ENCODE measurements around the gene KIAA0753.
A peak's percentile ranks its signal among the peaks of the same experiment; 100 is the strongest.

Gene KIAA0753

DNA sequence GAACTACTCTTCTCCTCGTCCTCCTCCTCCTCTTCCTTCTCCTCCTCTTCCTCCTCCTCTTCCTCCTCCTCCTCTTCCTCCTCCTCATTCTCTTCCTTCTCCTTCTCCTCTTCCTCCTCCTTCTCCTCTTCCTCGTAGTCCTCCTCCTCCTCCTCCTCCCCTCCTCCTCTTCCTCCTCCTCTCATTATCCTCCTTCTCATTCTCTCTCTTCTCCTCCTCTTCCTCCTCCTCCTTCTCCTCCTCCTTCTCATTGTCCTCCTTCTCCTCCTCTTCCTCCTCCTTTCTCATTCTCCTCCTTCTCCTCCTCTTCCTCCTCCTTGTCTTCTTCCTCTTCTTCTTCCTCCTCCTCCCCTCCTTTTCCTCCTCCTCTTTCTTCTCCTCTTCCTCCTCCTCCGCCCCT, 80.0 kb downstream of the KIAA0753 start:
- H3K27ac ChIP-seq (ENCODE audit: low read length): no peak overlapping the region
- H3K27me3 ChIP-seq (ENCODE audit: low read depth, low read length): peaks cover 2% of the 10 kb centered on the region
- H3K4me1 ChIP-seq (ENCODE audit: control insufficient read depth in 1 of 2, insufficient read depth in 2 of 2, low read length in 2 of 2): peaks cover 0 to 6% of the 10 kb centered on the region in 2 donors

DNA sequence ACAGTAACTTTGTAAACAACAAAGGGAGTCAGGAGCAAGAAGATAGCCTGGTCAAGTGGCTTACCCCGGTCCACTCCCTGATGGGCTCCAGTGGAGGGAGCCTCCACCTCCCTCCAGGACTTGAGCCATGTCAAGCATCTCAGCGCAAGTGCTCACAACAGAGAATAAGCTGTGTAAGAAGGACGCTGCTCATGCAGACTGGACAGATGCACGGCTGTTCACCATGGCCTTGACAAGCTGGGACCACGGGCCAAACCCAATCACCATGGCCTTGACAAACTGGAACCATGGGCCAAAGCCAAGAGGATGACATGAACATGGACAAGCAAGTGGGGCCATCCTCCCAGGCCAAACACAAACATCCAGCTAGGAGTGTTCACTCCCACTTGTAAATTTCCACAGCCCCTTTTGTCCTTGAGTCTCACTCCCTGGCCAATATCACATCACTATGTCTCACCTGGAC, 80.7 kb downstream of the KIAA0753 start:
- Histone ChIP-seq H3K27me3 (ENCODE audit: low read depth, low read length) (peaks cover 9% of the 10 kb centered on the region), H3K27ac (ENCODE audit: low read length) (no peak overlapping the region), H3K36me3 (ENCODE audit: control insufficient read depth in 1 of 2, insufficient read depth in 2 of 2, low read length in 2 of 2) (no peaks in the 10 kb centered on the region), H3K4me3 (ENCODE audit: low read depth in 1 of 2, low read length in 2 of 2) (no peak overlapping the region), H3K9me3 (ENCODE audit: control insufficient read depth in 1 of 2, low read length in 2 of 2) (no peaks in the 10 kb centered on the region), H3K4me1 (ENCODE audit: control insufficient read depth in 1 of 2, insufficient read depth in 2 of 2, low read length in 2 of 2) (peaks cover 5 to 8% of the 10 kb centered on the region in 2 donors)

More for the DNA sequence above, 80.0 kb downstream of the KIAA0753 start:
- Histone ChIP-seq H3K36me3 (ENCODE audit: control insufficient read depth in 1 of 2, insufficient read depth in 2 of 2, low read length in 2 of 2) (no peaks in the 10 kb centered on the region), H3K4me3 (ENCODE audit: low read depth in 1 of 2, low read length in 2 of 2) (no peak overlapping the region), H3K9me3 (ENCODE audit: control insufficient read depth in 1 of 2, low read length in 2 of 2) (no peaks in the 10 kb centered on the region)

DNA sequence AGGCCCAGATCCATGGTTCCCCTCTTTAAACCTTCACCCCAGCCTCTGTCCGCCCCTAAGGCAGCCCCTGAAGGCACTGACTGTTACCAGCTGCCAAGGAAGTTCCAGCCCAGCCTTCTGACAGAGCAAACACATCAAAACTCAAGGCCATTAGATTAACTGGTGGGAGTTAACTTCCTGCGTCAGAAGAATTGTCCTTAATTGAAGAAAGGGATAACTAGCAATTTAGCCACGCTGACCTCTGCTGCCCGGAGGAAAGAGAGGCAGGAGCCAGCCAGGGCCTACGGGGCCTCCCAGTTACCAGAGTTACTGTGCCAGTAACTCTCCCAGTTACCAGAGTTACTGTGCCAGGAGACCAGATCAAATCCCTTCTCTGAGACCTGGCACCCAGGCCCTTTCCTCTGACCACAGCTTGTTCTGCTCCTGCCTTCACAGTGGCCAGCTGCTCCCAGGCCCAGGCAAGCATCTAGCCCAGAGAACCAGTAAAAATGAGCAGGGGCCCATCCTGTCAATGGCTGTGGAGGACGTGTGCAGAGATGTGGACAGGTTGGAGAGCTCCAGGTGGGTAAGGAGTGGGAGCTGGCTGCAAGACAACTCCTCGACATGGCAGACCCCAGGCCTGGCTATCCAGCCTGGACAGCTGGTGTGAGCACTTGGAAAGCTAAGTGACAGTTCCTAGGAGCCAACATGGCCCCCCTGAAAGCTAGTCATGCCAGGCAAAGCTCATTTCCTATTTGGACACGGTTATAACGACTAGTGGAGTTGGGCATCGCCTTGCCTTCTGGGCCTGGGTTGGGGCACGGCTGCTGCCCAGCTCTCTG, 81.4 kb downstream of the KIAA0753 start:
- no peak overlapping the region for H3K4me3 ChIP-seq (ENCODE audit: low read depth in 1 of 2, low read length in 2 of 2)
- H3K27ac ChIP-seq (ENCODE audit: low read length): no peak overlapping the region

DNA sequence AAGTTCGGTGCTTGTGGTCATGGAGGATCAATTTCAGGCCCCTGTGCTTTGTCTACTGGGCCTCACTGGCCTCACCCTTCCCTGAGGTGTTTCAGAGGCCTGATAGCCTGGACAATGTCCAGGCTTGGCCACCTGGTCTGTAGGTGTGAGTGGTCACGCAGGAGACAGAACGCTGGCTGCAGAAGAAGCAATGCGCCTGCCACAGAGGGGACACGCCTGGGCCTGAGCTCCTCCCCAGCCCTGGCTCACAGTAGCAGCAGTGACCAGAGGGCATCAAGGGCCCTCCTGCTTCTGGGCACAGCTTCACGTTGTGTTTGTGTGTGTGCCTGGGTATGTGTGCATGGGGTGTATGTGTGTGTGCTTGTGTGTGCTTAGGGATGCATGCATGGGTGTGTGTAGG, 82.2 kb downstream of the KIAA0753 start:
- Histone ChIP-seq H3K9me3 (ENCODE audit: control insufficient read depth in 1 of 2, low read length in 2 of 2) (no peaks in the 10 kb centered on the region), H3K4me1 (ENCODE audit: control insufficient read depth in 1 of 2, insufficient read depth in 2 of 2, low read length in 2 of 2) (peaks cover 5 to 8% of the 10 kb centered on the region in 2 donors), H3K27ac (ENCODE audit: low read length) (no peak overlapping the region), H3K36me3 (ENCODE audit: control insufficient read depth in 1 of 2, insufficient read depth in 2 of 2, low read length in 2 of 2) (no peaks in the 10 kb centered on the region), H3K27me3 (ENCODE audit: low read depth, low read length) (peaks cover 12% of the 10 kb centered on the region), H3K4me3 (ENCODE audit: low read depth in 1 of 2, low read length in 2 of 2) (no peak overlapping the region)

More for the DNA sequence above, 81.4 kb downstream of the KIAA0753 start:
- Histone ChIP-seq H3K27me3 (ENCODE audit: low read depth, low read length) (peaks cover 12% of the 10 kb centered on the region), H3K4me1 (ENCODE audit: control insufficient read depth in 1 of 2, insufficient read depth in 2 of 2, low read length in 2 of 2) (peaks cover 5 to 8% of the 10 kb centered on the region in 2 donors), H3K36me3 (ENCODE audit: control insufficient read depth in 1 of 2, insufficient read depth in 2 of 2, low read length in 2 of 2) (no peaks in the 10 kb centered on the region), H3K9me3 (ENCODE audit: control insufficient read depth in 1 of 2, low read length in 2 of 2) (no peaks in the 10 kb centered on the region)

DNA sequence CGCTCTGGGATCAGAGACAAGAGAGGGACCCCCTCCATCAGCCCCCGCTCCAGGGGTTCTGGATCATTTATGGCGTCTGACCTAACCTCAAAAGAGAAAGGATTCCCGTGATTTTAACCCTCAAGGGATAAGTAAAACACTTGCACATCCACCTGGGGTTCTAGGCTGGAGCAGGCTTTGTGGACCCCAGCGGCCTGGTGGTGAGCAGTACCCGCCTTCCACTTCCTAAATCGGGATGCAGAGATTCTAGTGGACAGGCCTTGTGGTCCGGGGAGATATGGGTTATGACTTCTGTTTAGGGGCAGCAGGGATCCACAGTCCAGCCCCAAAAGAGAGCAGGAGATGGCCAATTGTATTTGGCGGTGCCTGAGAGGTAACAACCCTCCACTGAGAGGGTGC, 83.5 kb downstream of the KIAA0753 start:
- Histone ChIP-seq H3K36me3 (ENCODE audit: control insufficient read depth in 1 of 2, insufficient read depth in 2 of 2, low read length in 2 of 2) (no peaks in the 10 kb centered on the region), H3K4me3 (ENCODE audit: low read depth in 1 of 2, low read length in 2 of 2) (peak overlapping the region; percentile 11 to 42), H3K9me3 (ENCODE audit: control insufficient read depth in 1 of 2, low read length in 2 of 2) (no peaks in the 10 kb centered on the region), H3K4me1 (ENCODE audit: control insufficient read depth in 1 of 2, insufficient read depth in 2 of 2, low read length in 2 of 2) (peaks cover 5 to 12% of the 10 kb centered on the region in 2 donors), H3K27me3 (ENCODE audit: low read depth, low read length) (peaks cover 12% of the 10 kb centered on the region), H3K27ac (ENCODE audit: low read length) (no peak overlapping the region)

DNA sequence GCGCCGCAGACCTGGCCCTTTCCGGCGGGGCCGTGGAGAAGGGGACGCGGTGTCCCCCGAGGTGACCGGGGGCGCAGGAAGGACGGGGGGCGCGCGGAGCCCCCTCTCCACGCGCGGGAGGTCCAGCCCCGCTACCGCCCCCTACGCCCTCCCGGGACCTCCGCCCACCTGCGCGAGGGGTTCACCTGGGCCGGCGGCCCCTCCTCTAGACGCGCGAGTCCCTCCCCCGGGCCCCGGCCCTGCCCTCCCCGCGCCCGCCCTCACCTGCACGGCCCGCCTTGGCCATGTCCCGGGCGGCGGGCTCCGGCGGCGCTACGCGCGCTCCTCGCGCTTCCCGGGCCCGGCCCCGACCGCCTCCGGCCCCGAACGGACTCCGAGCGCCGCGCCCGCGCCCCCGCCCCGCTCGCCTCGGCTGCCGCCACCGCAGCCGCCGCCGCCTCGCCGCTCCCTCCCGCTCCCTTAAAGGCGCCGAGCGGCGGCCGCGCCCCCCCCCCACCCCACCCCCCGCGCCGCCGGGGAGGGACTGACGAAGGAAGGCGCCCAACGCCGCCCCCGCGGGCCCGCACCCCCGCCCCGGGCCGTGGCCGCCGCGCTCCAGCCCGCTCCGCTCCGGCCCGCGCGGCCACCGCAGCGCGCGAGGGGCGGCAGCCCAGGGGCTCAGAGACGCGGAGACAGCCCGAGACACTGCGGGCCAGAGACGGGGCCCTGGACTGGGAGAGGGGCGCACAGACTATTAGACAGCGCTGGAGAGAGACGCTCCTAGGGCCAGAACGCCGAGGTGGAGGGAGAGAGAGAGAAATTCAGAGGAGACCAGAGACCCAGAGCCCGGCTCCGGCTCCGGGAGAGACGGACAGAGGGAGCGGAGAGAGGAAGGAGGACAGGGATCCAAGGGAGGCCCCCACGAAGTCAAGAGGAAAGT, 84.1 kb downstream of the KIAA0753 start, which contains the start of gene PITPNM3:
PITPNM3 (minus strand) TSS at position 435 of the 919 bp plus-strand sequence; CDS start at position 286, 149 bp downstream.
- H3K9me3 ChIP-seq (ENCODE audit: control insufficient read depth in 1 of 2, low read length in 2 of 2): no peaks in the 10 kb centered on the region
- no peak within 1 kb of the TSS for H3K27ac ChIP-seq (ENCODE audit: low read length)
- no peaks in the 10 kb centered on the region for H3K36me3 ChIP-seq (ENCODE audit: control insufficient read depth in 1 of 2, insufficient read depth in 2 of 2, low read length in 2 of 2)
- peak within 1 kb of the TSS; percentile 48 to 72 for H3K4me3 ChIP-seq (ENCODE audit: low read depth in 1 of 2, low read length in 2 of 2)
- H3K27me3 ChIP-seq (ENCODE audit: low read depth, low read length): peaks cover 12% of the 10 kb centered on the region
- peaks cover 5 to 16% of the 10 kb centered on the region in 2 donors for H3K4me1 ChIP-seq (ENCODE audit: control insufficient read depth in 1 of 2, insufficient read depth in 2 of 2, low read length in 2 of 2)

DNA sequence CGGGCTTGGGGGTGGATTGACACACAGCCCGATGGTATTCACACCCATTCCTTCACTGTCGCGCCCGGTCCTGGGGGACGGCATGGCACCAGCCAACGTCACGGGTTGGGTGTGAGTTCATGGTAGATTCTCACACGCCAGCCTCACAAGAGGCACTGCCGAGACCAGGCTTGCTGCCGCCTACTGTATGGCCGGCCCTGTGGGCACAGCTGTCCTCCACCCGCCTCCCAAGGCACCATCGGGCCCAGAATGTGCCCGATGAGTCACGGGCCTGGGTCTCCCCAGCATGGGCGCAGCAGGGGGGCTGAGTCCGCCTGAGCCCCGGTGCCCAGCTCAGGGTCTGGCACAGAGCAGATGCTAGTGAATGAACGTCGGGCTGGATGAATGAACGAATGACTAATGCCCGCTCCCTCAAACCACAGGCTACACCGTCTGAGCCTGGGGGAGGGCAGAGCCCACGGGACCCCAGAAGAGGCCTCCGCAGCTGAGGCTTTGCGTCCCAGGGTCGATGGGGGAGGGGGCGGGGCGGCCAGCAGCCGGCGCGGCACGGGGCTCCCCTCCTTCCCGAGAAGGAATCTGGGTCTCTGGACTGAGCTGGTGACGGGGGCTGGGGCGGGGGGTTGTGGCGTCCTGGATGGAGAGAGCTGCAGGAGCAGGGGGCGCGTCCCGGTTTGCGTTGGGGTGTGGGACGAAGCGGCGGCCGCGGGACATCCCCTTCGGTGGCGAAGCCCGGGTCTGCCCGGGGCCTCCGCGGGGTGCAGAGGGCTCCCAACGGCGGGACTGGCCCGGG, 85.0 kb downstream of the KIAA0753 start:
- H3K4me1 ChIP-seq (ENCODE audit: control insufficient read depth in 1 of 2, insufficient read depth in 2 of 2, low read length in 2 of 2): peaks cover 5 to 16% of the 10 kb centered on the region in 2 donors
- peak overlapping the region; percentile 6 for H3K27ac ChIP-seq (ENCODE audit: low read length)
- no peaks in the 10 kb centered on the region for H3K36me3 ChIP-seq (ENCODE audit: control insufficient read depth in 1 of 2, insufficient read depth in 2 of 2, low read length in 2 of 2)
- H3K4me3 ChIP-seq (ENCODE audit: low read depth in 1 of 2, low read length in 2 of 2): peak overlapping the region; percentile 48 to 72
- H3K27me3 ChIP-seq (ENCODE audit: low read depth, low read length): peaks cover 12% of the 10 kb centered on the region
- H3K9me3 ChIP-seq (ENCODE audit: control insufficient read depth in 1 of 2, low read length in 2 of 2): no peaks in the 10 kb centered on the region

DNA sequence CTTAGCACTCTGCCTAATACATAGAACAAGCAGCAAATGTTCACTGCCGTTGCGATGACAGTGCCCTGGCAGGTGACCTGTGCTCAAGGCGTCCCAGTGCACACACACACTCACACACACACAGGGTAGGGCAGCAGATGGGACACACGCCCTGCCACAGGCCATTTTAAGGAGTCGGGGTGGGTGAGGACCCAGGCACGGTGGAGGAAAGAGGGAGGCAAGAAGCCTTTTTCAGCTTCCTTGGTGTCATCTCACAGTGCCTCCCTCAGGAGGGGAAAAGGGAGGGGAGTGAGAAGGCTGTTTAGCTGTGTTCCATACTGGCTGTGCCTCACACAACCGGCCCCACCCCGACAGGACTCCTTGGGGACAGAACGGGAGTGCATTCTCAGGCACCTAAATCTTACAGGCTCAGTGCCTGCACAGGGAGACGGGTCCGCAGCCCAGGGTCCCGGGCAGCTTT, 85.6 kb downstream of the KIAA0753 start:
- peaks cover 5 to 17% of the 10 kb centered on the region in 2 donors for H3K4me1 ChIP-seq (ENCODE audit: control insufficient read depth in 1 of 2, insufficient read depth in 2 of 2, low read length in 2 of 2)
- H3K36me3 ChIP-seq (ENCODE audit: control insufficient read depth in 1 of 2, insufficient read depth in 2 of 2, low read length in 2 of 2): no peaks in the 10 kb centered on the region
- peaks cover 12% of the 10 kb centered on the region for H3K27me3 ChIP-seq (ENCODE audit: low read depth, low read length)
- no peaks in the 10 kb centered on the region for H3K9me3 ChIP-seq (ENCODE audit: control insufficient read depth in 1 of 2, low read length in 2 of 2)
- peak overlapping the region; percentile 48 to 72 for H3K4me3 ChIP-seq (ENCODE audit: low read depth in 1 of 2, low read length in 2 of 2)
- peak overlapping the region; percentile 6 for H3K27ac ChIP-seq (ENCODE audit: low read length)

DNA sequence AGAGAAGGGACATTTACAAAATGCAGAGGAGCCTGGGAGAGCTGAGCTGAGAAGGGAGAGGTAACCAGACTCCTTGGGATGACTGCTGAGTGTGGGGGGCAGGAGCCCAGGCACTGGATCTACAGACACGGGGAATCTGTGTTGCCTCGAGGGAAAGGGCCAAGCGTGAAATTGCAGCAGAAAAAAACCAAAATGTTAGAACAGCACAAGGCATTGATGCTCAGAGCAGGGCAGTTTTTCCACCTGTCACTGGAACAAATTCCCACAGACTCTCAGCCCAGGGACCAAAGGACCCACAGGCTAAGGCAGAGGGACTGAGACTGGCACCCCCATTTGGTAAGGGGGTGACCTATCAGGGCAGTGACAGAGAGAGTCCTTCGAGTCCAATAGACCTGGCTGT, 86.2 kb downstream of the KIAA0753 start:
- Histone ChIP-seq H3K4me3 (ENCODE audit: low read depth in 1 of 2, low read length in 2 of 2) (peak overlapping the region in 1 of 2 donors; percentile 72), H3K27me3 (ENCODE audit: low read depth, low read length) (peaks cover 12% of the 10 kb centered on the region), H3K27ac (ENCODE audit: low read length) (no peak overlapping the region), H3K4me1 (ENCODE audit: control insufficient read depth in 1 of 2, insufficient read depth in 2 of 2, low read length in 2 of 2) (peaks cover 5 to 23% of the 10 kb centered on the region in 2 donors), H3K36me3 (ENCODE audit: control insufficient read depth in 1 of 2, insufficient read depth in 2 of 2, low read length in 2 of 2) (no peaks in the 10 kb centered on the region), H3K9me3 (ENCODE audit: control insufficient read depth in 1 of 2, low read length in 2 of 2) (no peaks in the 10 kb centered on the region)

DNA sequence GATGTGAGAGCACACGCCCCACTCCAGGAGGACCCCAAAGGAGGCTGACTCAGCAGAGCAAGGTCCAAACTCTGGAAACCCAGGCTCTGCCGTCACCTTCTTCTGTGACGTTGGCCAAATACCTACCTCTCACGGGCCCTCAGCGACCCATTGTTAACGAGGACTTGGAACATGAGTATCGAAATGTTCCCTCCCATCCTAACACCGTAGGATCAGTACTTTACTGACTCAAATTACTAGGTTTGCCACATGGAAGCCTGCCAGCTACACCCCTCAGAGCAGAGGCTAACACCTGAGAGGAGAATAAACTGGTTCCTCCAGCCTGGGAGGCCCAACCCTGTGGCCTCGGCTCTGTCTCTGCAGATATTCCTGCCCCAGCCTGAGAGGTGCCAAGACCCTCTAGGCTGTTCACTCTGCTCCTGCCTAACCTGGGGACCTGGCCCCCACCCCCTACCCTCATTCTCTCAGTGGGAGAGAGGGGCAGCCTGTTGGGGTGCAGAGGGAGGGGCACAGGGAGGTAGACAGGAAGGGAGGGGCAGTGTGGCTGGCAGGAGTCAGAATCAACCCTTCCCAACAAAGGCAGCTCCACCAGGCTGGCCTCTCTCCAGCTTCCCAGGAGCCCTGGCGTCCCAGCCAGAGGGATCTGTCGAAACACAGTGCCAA, 88.5 kb downstream of the KIAA0753 start:
- H3K36me3 ChIP-seq (ENCODE audit: control insufficient read depth in 1 of 2, insufficient read depth in 2 of 2, low read length in 2 of 2): no peaks in the 10 kb centered on the region
- H3K4me1 ChIP-seq (ENCODE audit: control insufficient read depth in 1 of 2, insufficient read depth in 2 of 2, low read length in 2 of 2): peaks cover 11 to 34% of the 10 kb centered on the region in 2 donors
- peaks cover 12% of the 10 kb centered on the region for H3K27me3 ChIP-seq (ENCODE audit: low read depth, low read length)
- no peak overlapping the region for H3K4me3 ChIP-seq (ENCODE audit: low read depth in 1 of 2, low read length in 2 of 2)
- H3K27ac ChIP-seq (ENCODE audit: low read length): no peak overlapping the region
- no peaks in the 10 kb centered on the region for H3K9me3 ChIP-seq (ENCODE audit: control insufficient read depth in 1 of 2, low read length in 2 of 2)

Data from muscle layer of duodenum (tissue), 2 donors.